ENCODE data around the gene POLA1.
A peak's percentile ranks its signal among the peaks of the same experiment; 100 is the strongest.

Gene POLA1

DNA sequence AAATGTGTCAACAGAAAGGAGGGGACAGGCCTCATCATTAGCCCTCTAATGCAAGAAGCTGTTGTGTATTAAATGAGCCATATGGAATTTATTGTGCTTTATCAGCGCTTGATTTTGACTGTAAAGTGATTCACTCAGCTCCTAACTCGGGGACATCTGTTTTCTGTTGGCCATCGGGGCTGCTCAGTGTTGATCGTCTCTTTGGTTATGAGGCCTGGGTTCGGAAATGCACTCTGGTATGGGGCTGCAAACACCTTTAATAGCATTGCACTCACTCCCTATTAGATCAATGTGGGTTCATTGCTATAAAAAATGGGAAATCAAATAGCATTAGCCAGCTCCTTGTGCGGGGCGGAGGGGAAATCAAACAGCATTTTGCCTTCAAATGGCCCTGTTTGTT lies 315.7 kb downstream of the POLA1 start:
- no peak for DNase-seq (ENCODE audit: low spot score)

DNA sequence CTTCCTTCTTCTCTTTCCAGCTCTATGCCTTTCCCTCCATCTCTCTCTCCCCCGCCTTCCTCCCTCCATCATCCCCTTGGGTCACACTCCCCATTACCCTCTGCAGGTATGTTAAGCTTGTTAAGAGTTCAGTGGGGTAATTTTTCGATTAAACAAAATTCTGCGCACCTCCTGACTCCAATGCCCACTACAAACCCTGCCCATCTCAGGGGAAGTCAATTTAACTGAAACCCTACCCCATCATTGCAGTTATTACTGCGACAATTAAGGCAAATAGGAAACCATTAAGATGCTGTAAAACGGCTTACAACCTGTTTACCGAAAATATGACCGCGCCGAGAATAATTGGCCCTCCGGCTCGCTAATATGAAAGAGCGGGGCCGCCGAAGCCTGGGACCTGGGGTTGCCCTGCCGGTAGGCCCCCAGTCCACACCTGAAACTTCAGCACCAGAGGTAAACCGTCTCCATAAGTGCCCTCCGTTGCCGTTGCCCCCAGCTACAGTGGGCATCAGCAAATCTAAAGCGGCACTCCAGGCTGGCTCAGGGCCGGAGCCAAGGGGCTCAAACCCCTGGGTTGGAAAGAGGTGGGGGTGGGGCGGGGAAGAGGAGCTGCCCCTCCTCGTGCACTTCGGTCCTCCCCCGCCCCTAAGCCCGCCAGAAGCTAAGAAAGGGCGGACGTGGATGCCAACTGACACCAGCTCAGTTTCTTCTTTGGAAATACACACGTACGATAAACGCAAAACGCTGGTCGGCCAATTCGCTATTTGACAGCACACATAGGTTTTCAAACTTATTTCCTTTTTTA lies 317.3 kb downstream of the POLA1 start:
- DNase-seq (ENCODE audit: low spot score), result no peak

DNA sequence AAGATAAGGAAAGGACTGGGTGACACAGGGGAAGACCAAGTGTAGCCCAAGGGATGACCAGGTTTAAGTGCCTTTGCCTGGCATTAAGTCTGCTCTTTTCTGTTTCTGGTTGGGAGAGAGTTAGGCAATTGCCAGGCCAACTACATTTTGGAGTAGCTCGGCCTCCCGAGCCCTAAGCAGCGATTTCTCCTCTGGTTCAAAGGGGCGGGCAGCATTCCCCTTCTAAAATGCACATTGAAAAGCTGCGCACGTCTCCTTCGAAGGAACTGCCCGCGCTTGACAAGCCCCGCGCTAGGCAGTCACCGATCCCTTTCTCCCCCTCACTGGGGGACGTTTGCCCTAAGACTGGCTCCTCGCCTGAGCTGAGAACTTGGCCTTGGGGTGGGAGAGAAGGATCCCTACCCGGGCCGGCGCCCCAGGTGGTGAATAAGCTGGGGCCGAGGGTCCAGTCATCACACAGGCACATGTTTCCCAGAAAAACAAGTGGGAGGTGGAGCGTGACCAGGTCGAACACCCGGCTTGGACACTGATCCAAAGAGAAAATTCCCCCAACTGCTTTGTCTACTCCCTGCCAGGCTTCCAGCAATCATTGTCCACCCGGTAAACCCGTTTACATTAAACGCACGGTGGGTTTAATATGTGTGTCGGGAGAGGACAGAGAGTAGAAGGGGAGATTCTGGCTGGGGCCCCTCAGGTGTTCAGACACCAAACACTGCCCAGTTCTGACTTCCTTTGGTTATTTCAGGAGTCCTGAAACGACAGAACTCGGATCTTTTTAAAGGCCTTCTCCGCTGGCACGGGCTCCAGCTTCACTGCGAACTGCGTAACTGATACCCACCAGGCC lies 318.1 kb downstream of the POLA1 start:
- DNase-seq (ENCODE audit: low spot score), result no peak

DNA sequence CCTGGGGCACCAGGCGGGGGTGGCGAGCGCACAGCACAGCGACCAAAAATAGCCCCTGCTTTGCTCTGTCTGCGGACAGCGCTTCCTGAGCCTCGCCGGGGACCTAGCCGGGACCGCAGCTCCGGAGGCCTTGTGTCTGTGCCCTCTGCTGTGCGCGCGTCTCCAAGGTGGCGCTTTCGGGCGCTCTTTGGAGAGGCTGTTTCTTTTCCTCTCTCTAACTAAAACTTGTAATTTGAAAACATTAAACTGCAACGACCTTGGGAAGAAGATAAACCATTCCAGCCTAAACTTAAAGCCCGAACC lies 318.7 kb downstream of the POLA1 start:
- DNase-seq (ENCODE audit: low spot score), result no peak

DNA sequence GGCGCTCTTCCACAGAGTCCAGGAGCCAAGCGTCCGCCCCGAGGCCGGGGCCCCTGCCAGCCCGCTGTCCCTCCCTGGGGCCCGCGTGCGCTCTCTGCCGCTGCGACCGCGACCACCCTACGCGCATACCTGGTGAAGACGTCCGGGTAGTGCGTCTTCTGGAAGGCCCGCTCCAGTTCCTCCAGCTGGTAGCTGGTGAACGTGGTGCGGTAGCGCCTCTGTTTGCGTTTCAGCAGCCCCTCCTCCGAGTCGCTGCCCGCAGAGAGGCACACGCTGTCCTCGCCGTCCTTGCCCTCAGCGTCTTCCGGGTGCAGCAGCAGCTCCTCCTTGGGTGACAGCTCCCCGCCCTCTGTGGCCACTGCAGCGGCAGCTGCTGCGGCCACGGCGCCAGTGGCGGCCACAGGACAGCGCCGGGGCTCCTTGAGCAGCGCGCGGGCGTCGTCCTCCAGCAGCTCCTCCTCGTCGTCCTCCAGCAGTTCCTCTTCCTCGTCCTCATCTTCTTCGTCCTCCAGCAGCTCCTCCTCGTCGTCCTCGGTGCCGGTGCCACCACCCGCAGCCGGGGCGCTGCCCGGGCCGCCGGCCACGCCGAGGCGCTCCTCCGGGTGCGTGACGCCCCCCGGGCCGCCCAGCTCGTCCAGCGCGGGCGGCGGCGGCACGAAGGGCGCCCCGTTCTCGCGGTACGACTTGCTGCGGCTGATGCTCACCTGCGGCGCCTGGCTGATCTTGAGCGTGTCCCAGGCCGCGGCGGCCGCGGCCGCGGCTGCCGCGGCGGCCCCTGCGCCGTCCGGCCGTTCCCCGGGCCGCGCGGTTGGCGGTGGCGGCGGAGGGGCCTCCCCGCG lies 319.3 kb downstream of the POLA1 start:
- peak; percentile 17 for DNase-seq (ENCODE audit: low spot score)

DNA sequence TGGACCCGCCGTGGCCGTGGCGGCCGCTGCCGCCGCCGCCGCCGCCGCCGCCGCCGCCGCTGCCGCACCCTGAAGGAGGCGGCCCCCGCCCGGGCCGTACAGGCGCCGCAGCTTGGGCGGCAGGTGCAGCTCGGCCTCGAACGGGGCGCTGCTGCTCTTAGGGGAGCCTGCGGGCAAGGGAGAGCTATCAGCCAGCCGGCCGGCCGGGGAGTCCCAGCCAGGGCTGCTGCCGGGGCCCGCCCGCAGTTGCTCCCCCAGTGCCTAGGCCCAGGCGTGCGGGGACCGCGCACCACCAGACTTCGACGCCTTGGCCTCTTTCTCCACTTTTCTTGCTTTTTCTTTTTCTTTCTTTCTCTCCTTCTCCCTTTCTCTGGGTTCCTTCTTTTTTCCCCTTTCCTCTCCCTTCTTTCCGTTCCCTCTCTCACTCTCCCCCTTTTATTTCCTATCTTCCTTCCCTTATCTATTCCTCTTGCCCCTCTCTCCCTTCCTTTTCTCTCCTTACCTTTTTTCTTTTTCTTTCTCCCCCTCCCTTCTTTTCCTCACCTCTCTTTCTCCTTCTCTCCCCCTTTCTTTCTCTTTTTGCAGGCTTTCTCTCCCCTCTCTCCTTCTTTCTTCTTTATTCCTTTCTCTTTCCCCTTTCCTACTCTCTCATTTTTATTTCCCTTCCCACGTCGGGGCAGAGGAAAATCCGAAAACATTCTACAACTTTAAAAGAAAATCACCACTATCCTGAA lies 320.1 kb downstream of the POLA1 start:
- DNase-seq (ENCODE audit: low spot score), result no peak

DNA sequence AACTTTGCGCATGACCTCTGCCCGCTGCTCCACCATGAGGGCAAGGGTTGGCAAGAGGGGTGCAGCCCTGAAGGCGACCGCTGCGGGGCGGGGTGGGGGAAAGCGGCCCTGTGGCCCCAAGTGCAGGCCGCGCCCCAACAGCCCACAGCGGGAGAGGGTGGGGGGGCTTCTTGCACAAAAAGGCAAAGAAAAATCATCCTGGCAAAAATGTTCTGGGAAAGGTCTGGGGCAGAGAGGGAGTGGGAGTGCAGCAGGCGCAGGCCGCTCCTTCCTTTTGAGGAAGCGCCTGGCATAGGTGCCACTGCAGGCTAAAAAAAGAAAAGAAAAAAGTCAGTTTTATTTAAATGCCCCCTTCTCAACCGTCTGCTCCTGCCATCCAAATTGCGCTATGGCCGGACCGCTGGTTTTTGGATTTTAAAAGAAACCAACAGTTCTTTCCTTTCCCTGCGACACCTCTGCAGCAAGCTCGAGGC lies 320.7 kb downstream of the POLA1 start:
- DNase-seq (ENCODE audit: low spot score), result no peak

DNA sequence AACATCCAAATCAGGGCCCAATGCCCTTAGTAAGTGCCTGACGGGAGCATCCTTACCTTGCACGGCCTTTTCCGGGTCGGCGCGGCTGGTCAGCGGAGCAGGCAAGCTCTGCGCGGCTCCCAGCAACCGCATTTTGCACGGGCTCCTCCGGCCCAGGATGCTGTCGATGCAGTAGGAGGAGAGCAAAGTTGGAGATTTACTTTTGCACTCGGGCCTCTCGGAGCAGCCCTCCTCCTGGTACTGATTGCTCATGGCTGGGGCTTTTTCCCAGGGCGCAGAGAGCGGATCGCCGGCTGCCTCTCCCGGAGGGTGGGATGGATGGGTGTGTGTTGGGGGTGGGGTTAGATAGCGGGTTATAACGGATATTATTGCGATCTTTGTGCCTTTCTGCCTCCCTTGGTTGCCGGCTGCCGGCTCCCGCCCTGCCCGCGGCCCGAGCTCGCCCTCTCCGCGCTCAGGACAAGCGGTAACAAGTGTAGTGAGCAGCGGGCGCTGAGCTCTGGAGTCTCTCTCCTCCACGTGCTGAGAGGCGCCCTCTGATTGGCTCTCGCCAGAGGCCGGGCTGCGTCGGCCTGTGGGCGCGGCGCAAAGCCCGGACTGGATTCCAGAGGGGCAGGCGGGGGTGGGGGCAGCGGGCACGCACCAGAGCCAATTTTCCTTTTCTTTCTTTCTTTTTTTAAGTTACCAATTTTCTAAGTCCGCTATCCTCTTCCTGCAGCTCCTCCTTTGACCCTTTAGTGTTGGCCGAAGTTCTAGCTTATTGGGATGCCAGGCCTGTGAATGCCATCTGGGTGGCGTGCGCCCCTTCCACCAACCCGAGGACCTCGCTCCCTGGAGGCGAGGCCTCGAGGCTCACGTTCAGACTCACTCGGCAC lies 322.0 kb downstream of the POLA1 start, which contains the start of gene ARX:
Gene ARX, minus strand, starts transcription at position 480 of the 875 bp plus-strand sequence. Its CDS starts 228 bp downstream, at position 252.
- peak; percentile 61 for DNase-seq (ENCODE audit: low spot score)

DNA sequence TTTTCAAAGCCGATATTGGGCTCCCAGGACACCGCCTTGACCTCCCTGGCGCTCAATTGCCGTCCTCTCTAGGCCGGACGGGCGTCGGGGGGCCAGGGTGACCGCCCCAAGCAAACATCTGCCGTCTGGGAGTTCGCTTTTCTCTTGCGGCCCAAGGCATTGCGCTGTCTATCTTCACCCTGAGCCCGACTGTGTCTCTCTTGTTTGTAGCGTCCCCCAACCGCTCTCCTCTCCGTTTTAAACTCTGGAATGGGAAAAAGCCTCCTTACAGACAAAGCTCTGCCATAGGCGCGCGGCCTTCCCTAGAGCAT lies 322.6 kb downstream of the POLA1 start:
- no peak for DNase-seq (ENCODE audit: low spot score)

DNA sequence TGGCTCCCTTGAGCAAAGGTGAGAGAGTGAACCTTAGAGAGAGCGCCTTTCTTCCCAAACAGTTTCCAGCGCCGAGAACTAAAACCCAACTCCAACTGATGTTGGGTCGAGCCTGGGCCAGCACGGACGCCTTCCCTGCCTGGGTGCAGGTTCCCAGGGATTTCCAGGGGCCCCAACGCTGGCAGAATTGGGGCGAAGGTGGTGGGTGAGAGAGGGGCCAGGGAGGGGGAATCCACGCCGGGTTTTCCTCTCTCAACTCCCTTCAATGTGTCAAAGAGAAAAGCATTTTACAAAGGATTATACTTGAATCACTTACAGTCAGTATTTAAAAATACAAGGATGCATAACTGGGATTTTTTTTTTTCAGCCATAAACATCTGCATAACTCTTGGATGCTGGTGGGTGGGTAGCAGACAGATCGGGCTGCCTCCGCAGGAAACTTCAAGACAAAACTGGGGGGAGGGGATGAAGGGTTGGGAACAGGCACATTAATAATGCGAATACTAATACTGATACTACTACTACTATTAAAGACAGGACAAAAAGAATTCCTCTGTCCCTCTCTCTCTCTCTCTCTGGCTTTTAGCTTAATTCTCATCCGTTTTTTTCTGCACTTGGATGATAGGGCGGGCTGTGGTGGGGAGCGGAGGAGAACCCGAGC lies 323.4 kb downstream of the POLA1 start:
- DNase-seq (ENCODE audit: low spot score), result no peak

DNA sequence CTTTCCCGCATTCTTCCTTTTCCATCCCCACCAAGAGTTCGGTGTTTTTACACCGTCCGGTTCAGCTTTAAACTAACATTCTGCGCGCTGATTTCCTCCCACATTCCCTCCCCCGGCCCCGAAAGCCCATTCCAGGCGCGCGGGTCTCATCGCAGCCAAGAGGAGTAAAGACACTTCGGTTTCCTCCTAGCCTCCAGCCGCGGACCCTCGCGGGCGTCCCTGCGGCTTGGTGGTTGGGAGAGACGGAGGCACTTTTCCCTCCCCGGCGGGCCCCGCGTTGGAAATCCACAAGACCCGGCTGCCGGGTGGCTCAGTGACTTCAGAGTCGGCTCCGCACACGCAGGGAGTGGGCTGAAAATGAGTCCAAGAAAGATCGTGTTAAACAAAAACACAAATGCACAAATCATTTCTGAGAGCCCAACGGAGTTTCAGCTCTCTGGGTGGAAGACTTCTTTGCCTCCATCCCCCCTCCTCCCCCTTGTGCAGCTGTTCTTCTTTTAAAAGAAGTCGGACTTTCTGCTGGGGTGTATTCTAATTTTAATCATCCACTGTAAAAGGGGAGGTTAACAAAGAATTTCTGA lies 324.0 kb downstream of the POLA1 start:
- DNase-seq (ENCODE audit: low spot score), result no peak

DNA sequence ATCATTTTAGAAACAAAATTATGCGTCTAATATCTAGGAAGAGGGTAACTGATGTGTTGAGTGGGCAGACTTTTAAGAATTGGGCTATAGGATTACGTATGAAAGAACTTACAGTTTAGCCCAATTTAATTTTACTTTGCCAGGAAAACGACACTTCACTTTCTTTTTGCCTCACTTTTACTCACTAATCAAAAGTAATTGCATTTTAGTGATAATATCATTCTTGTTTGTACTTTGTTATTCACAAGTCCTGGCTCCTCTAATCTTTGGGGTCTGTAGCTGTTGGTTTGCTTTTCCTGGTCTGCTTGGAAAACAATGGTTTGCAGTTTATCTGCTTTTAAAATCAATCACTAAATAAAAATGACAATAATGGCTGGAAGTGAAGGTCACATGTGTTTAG lies 325.0 kb downstream of the POLA1 start:
- DNase-seq (ENCODE audit: low spot score), result no peak

DNA sequence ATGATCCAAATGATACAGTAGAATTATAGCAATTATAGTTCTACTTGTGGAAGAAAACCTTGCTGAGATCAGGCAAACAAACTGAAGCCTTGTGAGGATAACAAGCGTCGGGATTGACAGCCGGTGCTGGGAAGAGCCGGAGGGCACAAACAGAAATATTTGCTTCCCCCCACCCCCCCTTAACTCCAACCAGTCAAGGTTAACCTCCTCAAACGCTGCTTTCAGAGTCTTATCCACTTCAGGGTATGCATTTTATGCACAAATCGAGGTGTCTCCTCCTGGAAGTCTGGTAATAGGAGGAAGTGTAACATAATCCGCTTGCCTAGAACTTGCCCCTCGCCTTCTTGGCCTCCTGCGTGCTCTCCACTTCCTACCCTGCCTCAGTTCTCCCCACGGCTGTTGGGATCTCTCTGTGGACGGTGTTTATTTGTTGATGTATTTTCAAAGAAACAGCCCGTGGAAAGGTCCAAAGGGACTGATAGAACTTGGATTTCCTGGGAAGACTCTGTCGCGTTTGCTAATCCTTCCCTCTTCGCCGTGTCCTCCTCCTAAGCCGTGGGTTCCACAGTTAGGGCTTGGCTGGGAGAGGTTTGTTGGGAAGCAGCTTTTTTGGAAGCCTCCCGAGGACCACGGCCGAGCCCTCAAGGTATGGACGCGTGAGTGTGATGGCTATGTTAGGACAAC lies 326.1 kb downstream of the POLA1 start:
- no peak for DNase-seq (ENCODE audit: low spot score)

DNA sequence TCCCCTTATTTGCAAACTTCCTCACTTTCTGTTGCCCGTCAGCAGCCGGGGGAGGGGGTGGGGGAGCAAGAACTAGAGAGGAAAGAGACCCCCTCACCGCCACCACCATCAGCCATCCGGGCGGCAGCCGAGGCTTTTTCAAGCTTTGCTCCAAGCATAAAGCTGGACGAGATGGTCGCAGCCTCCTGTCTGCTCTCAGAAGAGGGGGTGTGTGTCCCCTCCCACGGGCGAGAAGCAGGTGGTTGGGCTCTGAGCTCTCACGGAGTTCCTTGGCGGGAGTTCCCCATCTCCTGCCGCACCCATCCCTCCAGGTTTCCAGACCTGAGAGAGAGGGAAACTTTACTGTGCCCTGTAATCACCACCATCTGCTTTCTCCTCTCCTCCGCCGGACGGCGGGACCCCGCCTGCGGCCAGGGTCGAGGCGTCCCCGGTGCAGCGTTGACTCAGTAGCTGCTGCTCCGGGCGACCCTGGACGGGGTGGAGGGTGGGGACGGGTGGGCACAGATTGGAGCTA lies 326.7 kb downstream of the POLA1 start:
- DNase-seq (ENCODE audit: low spot score), result no peak

DNA sequence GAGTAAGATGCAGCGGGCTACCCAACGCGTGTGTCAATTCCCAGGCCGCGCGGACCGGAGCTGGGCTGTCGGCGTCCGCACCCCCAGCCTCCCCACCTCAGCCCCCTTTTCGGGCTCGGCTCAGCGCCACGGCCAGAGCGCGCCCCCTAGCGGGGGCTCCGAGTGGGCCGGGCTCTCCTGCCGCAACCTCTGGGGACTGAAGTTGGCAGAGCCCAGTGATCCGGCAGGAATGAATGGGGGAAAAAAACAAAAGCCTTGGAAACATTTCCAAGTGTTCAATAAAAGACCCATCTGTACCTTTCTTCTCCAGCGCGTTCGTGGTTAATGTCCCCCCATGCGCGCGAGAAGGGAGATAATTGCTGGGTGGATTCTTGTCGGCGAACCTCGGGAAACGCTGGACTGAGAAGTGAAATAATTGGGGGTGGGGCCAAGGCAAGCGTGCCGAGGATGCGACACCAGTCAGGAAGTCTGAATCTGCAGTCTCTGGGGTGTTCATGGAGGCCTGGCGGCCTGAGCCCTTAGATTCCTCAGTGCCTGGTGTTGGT lies 327.3 kb downstream of the POLA1 start:
- DNase-seq (ENCODE audit: low spot score), result peak; percentile 29

DNA sequence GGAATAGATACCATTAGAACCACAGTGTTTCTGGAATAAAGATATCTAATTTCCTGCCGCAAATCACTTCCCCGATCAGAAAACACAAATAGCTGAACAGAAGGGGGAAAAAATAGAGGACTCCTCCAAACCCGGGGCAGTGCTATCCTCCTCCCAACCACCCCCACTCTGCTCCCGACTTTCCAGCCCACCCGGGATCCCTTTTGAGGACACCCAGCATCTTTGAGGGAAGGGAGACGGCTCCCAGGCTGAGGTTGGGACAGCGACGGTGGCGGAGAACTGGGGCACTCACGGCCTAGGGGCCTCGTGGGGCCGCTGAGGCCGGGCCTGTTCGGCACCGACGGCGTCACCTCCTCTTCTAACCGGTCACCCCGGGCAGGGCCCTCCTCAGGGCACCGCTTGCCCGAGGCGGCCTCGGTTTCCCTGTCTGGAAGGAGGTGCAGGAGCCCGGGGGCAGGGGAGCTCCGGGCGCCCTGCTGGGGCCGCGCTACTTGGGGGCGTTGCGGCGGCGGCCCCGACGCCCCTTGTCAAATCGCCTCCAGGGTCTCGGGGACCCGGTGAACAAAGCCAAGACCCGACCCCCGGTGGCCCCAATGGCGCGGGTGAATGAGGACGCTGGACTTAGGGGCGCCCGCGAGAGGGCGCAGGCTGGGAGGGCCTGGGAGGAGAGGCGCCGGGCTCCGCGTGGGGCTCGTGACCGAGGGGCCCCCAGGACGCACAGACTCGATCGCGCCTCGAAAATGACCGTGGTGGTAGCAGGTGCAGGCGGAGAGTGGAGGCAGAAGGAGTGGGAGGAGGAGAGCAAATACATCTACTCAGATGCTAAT lies 329.0 kb downstream of the POLA1 start:
- DNase-seq (ENCODE audit: low spot score), result no peak

DNA sequence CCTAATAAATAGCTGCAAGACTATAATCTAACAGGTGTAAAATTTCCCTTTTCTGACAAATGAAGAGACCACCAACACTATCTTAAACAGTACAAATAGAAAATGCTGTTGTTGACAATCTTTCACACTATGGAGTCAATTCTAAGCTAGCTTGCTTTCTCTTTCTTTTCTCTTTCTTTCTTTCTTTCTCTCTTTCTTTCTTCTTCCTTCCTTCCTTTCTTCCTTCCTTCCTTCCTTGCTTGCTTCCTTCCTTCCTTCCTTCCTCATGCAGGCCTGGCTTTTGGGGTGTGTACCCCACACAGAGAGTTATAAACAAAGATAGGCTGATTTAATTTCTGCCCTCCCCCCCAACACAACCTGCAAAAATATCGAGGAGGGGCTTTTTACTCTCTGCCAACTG lies 330.2 kb downstream of the POLA1 start:
- DNase-seq (ENCODE audit: low spot score), result no peak

DNA sequence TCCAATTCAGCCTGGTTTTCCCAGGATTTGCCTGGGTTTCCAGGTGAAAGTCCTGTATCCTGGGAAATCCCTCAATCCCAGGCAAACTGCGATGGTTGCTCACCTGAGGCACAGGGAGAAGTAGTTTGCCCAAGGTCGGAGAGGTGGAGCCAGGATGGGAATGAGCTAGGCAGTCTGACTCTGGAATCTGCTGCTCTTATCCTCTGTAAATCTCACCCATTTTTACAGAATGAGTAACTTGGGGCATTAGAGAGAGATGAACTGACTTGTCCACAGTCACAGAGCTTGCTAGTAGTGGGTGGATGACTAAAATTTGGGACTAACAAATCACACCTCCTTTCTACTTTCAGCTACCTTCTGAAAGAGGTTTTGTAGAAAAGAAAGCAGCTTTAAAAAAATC lies 331.9 kb downstream of the POLA1 start:
- DNase-seq (ENCODE audit: low spot score), result no peak

Measured in AG20443 (cell line).